Colon (tissue), 2 donors: ENCODE measurements around the gene MXRA8.
"Not testable (repeated sequence)": the region's sequence is repeated elsewhere in the genome, so short reads cannot be mapped to it uniquely, and the experiment has no call there.

ENCODE experiments used
- FAIRE-seq: peaks from 2 replicates; lab custom pipeline; 2012; peaks lifted over from hg19 to GRCh38; lab: Jason Lieb, UNC
- donor health status: control.
- donor health status: control.

Gene MXRA8

DNA sequence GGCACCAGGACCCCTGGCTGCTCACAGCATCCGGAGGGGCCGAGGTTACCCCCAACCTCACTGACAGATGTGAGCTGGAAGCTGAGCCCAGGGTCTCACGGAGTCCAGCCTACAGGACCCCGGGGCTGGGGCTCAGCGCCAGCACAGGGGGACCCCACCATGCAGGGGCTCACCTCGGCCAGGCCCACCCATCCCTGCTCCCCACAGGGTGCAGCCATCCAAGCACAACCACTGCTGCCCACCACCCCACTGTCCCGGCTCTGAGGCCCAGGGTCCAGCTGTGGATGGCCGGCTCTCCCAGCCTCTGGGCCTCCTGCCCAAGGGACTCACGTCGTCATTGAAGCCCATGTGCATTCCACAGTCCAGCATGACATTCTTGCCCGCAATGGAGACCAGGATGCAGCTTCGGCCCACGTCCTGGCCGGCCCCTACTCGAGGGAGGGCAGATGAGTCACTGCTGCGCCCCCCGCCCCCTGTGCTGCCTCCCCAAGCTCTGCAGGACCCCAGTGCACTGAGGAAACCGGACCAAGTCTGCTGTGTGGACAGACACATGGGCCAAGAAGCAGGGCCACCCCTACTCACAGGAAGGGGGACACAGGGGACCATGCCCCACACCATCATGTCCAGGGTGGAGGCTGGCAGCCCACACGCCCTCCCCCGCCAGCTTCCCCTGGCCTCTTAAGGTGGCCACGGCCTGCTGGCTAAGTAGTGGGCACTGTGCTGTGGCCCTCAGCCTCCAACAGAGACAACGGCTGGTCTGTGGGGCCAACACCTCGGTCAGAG lies 37.5 kb downstream of the MXRA8 start:
- no peak for FAIRE-seq

DNA sequence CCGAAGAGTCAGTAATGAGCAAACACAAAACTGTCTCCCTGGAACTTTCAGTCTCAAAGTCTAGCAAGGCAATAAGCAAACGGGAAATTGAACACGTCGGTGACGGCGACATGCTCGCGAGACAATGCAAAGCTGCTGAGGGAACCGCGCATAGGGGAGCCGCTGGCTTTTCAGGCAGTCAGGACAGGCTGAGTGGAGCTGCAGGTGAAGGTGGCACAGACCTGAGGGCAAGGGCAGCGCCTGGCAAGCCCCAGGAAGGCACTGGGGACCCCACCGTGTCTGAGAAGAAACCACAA lies 38.8 kb downstream of the MXRA8 start:
- FAIRE-seq, result no peak

DNA sequence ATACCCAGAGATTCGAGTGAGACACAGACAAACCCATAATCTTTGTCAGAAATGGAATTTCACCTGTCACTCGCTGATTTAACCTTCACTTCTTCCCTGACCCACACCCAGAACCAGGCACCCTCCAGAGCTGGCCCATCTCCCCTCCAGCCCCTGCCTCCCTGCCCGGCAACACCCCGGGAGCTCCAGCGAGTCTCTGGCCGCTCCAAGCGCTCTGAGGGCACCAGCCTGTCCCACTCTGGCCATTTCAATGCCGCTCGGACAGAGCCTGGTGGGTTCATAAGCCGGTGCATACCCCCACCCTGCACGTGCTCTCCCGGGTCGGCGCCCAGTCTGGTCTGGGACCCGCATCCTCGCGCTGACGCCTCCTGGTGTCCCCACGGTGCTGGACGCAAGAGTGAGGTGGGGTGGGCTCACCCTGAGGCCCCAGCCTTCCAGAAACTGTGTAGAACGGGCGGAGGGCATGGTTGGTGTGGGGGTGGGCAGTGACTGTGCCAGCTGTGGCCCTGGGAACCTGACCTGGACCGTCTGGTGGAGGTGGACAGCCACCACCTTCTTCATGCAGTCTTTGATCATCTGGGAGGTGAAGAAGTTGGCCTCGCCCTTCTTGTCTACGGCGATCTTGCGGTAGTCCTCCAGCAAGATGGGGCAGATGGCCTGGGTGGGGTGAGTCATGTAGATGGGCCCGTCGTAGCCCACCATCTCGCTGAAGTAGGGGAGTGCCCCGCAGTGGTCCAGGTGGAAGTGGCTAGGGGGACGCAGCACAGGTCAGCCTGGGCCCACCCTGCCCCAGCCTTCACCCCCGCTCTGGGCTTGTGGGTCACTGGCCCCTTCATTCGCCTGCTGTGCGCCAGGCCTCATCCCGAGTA lies 39.3 kb downstream of the MXRA8 start:
- no peak for FAIRE-seq

DNA sequence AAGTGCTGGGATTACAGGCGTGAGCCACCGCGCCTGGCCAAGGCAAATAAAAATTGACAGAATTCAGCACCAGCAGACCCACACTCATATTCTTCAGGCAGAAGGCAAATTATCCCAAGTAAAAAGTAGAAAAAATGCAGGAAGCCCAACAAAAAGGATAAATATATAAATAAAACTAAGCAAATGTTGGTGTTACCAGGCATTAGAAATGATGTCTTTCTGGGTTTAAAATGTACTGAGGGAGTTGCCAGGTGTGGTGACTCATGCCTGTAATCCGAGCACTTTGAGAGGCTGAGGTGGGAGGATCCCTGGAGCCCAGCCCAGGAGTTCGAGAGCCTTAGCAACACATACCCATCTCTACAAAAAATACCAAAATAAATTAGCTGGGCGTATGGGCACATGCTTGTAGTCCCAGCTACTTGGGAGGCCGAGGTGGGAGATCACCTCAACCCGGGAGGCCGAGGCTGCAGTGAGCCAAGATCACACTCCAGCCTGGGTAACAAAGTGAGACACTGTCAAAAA lies 40.2 kb downstream of the MXRA8 start:
- no peak for FAIRE-seq

DNA sequence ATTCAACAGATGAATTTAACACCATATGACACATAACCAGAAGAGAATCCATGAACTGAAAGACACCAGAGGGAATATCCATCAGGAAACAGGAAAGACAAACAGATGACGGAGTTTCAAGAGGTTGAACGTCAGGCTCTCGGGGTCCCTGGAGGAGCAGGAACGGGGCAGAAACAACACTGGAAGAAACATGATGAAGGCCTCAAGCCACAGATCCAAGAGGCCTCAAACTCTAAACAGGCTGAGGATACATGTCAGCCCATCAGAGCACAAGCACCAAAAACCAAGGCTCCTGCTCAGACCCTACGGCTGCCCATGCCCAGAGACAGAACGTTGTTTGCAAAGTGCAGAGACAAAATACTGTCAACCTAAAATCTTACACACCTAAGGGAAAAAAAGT lies 40.9 kb downstream of the MXRA8 start:
- no peak for FAIRE-seq

DNA sequence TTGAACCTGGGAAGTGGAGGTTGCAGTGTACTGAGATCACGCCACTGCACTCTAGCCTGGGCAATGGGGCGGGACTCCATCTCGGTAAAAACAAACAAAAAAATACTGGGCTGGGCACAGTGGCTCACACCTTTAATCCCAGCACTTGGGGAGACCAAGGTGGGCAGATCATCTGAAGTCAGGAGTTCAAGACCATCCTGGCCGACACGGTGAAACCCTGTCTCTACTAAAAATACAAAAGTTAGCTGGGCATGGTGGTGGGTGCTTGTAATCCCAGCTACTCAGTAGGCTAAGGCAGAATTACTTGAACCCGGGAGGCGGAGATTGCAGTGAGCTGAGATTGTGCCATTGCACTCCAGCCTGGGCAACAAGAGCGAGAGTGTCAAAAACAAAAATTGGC lies 42.2 kb downstream of the MXRA8 start:
- FAIRE-seq, result not testable (repeated sequence)

DNA sequence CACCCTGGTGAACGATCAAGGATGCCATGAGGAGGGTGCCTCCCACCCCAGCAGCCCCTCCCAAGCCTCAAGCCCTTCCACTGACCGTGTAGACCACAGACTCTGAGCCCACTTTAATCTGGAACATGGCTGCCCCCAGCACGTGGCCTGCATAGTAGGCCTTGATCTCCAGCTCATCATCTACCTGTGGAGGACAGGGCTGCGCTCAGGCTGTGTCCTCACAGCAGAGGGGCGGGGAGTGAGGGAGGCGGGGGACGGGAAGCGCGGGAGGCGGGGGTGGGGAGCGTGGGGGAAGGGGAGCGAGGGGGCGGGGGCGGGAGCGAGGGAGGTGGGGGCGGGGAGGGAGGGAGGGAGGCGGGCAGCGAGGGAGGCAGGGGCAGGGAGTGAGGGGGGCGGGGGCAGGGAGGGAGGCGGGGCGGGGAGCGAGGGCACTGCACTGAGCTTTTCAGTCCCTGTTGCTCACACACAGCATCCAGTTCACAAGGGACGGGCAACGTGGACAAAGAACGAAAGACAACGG lies 42.9 kb downstream of the MXRA8 start:
- no peak for FAIRE-seq

DNA sequence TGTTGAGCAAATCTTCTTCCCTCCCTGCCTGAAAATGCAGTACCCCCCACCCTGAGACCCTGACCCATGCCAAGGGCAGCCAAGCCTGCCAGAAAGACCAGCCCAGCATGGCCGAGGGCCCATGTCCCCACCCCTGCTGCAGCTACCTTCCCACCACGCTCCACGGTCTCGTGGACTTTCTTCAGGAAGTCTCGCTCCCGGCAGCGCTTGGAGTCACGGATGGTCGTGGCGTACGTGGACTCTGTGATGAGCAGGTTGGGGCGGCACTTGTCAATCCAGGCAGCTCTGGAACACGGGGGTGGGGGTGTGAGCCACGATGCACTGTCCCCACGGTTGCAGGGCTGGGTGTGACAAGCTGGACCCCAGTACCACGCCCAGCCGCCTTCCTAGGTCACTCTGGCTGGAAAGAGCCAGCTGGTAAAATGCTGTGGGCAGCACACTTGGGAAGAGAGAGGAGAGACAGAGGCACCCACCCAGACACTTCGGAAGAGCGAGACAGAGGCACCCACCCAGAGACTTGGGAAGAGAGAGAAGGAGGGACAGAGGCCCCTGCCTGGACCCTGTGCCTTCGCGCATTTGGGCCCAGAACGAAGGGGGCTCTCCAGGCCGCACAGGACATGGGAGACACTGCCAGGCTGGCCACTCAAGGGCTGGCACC lies 43.5 kb downstream of the MXRA8 start:
- FAIRE-seq, result no peak

DNA sequence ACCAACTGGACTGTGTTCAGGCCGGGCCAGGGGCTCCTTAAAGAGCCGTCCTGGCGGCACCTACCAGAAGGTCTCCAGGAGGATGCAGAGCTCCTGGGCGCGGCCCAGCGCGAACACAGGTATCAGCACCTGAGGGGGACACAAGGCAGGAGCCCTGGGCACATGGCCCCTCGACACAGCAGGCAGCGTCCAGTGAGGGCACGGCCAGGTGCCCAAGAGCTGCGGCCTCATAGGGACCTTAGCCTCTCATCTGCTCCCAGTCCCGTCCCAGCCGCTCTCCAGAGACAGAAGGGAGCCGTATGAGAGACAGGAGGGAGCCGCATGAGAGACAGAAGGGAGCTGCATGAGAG lies 44.1 kb downstream of the MXRA8 start:
- no peak for FAIRE-seq

DNA sequence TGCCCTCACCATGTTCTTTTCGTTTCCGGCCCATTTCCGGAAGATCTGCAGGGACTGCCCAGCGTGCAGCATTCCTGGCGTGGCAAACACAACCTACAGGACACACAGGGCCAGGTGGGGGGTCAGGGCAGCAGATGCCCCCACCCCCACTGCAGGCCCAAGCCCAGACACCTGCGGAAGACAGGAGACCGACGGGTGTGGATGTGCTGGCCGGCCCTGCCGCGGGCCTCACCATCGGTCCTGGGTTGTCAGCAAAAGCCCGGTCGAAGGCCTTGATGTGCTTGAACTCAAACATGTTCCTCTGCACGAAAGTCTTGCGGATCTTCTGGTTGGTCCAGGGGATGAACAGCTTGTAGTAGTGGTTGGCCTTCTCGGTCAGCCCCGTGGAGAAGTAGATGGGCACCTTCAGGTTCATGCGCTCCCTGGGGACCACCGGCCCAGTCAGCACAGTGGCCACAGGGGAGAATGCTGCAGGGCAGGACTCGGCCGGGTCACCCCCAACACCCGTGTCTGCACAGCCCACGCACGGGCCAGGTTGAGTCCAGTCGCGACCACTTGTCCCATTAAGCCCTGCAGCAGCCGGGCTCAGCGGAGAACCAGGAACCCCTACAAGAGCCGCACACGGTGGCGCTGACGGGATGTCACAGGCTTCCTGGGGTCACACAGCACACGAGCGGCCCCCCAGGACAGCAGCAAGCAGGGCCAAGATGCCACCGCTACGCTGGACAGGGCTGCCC lies 44.7 kb downstream of the MXRA8 start:
- no peak for FAIRE-seq

DNA sequence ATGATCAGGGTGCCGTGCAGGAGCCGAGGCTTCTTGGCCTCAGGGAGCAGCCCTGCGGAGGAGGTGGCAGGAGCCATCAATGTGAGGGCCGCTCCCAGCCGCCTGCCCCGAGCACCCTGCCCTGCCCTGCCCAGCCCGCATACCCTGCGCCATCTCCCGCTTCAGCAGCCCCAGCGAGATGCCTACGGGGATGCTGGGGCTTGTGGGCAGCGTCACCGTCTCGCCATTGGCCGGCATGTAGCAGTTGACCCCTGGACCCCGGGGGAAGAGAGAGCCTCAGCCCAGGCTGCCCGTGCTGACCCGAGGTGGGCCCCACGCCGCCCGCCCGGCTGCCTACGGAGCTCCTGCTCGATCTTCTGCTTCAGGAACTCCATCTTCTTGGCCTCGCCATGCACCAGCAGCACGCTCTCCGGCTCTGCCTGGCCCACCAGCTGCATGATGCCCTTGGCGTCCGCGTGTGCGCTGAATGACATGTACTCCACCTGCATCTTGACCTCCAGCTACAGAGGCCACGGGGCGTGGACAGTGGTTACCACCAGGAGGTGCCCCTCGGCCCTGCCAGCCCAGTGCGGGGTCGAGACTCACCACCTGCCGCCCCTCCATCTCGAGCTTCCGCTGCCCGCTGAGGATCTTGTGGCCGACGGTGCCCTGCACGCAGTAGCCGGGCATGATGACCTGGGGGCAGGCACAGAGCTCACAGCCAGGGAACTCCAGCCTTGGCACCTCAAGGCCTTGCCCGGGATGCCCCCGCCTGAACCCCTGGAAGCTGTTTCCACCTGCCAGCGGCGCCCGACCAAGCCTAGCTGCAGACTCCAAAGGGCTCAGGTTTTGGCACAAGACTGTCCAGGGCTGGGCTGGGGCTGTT lies 45.7 kb downstream of the MXRA8 start:
- no peak for FAIRE-seq

DNA sequence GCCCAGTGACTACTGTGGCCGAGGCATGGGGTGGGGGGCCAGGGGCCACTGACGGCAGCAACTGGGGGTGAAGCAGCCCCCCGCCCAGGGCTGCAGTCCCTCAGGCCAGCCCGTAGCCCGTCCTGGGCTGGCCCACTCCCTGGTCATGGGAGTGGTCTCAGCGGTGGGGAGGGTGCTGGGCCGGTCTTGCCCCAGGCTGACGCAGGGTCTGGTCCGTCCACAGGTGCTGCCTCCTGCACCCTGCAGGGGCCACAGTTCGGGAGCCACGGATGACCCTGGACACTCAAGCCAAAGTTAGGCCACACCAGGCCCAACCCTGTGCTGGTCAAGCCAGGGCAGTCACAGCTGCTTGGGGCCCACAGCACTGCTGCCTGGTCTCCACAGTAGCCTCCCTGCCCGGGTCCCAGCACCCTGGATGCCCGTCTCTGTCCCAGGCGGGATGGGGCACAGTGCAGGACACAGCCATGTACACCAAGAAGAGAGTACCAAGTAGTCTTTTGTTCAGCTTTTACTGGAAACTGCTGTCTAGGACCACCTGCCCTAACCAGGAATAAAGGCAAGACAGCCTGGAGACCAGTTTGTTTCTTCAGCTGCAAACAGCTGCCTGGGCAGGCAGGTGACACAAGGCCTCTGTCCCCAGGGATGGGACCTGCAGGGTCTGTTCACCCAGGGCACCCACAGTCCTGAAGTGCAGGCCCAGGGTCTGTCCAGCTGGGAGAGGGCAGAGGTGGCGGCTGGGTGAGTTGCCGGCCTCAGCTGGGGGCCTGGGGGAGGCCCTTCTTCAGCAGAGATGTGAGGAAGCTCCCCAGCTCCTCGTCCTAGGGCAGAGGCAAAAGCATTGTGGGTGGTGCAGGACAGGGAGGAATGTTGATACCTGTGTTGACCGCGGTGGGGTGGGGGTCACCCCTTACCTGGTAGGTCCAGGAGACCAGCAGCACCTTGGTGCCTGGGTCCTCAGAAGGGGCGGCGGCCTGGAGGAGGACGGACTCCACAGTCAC lies 46.9 kb downstream of the MXRA8 start:
- FAIRE-seq, result no peak

DNA sequence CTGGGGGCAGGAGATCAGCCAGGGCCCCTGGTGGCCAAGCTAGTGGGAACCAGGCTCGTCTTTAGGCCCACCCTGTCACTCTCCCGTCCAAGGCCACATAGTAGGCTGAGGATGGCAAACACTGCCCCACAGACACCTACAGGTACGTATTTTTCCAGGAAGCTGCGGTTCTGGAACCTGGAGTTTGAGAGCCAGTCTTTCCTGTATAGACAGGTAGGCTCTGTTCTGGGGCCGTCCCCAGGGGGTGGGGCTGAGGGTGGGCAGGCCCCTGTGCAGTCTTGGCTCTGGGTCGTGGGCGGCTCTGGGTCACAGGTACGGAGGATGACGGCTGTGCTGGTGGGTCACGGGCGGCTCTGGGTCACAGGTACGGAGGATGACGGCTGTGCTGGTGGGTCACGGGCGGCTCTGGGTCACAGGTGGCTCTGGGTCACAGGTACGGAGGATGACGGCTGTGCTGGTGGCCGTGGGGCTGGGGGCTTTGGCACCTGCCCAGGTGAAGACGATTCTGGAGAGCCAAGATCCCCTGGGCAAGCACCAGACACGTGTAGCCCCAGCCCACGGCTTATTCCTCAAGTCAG lies 47.8 kb downstream of the MXRA8 start:
- FAIRE-seq, result no peak

DNA sequence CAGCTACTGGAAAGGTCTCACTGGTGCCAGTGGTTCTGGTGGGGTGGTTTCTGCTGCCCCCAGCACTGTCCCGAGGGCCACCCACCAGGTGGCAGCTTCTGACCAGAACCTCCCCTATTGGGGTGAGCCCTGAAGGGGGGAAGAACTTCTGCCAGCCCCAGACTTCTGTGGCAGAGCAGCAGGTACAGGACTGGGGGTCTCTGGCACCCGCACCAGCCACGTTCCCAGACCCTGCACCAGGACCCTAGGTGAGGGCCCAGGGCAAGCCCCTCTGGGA lies 48.3 kb downstream of the MXRA8 start:
- no peak for FAIRE-seq

DNA sequence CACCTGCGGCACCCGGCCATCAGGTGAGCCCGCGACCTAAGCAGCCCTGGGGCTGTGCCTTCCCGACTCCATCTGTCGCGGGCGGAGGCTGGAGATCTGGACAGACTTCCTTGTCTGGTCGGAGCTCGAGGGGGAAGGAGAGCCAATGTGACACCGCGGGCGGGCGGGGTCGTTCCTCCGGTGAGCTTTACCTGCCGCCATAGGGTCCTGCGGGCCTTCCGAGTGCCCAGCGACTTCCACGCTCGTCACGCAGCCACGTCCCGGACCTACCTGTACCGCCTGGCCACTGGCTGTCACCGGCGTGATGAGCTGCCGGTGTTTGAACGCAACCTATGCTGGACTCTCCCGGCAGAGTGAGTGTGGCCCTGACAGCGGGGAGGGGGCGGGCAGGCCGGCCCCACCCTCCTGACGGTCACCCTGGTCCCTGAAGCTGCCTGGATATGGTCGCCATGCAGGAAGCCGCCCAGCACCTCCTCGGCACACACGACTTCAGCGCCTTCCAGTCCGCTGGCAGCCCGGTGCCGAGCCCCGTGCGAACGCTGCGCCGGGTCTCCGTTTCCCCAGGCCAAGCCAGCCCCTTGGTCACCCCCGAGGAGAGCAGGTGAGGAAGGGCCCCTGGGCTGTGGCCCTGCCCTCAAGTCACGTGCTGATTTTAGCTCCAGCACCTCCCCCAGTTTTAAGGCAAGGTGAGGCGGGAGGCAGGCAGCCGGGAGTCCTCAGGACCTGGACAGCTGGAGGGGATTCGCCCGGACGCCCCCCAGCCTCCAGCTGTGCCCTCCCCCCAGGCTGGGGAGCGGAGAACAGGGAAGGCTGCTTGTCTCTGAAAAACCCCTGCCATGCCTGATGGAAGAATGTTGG lies 48.9 kb downstream of the MXRA8 start:
- no peak for FAIRE-seq

DNA sequence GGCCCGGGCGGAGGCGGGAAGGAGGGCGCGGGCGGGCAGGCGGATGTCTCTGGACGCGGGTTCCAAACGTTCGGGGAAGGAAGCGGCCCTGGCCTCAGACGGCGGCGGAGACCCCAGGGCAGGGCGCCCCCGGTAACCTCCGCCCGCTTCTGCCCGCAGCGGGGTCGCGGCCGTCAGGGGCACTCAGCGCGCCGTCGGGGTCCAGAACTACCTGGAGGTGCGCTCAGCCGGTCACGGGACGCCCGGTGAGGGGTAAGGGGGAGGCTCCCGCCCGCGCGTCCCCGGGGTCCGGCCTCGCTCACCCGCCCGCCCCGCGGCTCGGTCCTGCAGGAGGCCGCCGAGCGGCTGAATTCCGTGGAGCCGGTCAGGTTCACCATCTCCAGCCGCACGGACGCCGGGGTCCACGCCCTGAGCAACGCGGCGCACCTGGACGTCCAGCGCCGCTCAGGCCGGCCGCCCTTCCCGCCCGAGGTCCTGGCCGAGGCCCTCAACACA lies 49.6 kb downstream of the MXRA8 start:
- FAIRE-seq, result no peak

DNA sequence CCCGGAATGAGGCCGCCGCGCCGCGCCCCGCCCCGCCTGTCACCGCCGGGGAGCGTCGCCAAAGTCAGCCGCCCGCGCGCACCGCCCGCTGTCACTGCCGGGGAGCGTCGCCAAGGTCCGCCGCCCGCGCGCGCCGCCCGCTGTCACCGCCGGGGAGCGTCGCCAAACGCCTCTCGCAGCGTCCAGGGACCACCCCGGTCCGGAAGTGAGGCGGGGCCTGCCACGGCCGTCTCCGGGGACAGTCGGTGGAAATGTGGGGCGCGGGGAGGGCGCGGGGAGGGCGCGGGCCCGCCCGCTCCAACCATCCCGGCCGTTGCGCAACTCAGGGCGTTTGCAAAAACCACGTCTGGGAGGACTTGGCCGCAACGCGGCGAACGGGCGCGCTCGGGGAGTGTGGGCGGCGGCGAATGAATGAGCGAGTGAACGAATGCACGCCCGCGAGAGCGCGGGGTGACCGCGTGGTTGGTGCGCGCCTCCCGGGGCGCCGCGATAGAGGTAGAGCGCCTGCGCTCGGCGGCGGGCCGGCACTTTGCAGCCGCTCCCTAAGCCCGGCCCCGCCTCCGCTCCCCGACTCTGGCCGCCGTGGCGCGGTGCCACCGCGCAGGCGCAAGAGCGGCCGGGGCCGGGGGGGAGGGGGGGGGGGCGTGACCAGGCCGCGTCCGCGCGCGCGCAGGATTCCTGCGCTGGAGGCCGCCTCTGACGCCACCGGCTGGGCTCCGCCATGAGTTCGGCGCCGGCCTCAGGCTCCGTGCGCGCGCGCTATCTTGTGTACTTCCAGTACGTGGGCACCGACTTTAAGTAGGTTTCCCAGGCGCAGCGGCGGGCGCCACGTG lies 50.2 kb downstream of the MXRA8 start, which contains the start of the genes ACAP3 and PUSL1:
Gene ACAP3, minus strand, starts transcription at position 8 of the 833 bp plus-strand sequence. CDS start 115 bp downstream, outside the sequence.
Gene PUSL1, plus strand, starts transcription at position 675 of the 833 bp plus-strand sequence. Its CDS starts 47 bp downstream, at position 722.
- no peak for FAIRE-seq
